K562 (cell line): ENCODE data around the gene CCM2. TPM values are rescaled to one million over a fixed set of nuclear protein-coding genes. Genes with fewer than 3 reads are reported as not detected.

ENCODE experiments used
- BRD4 ChIP-seq: fragments of 200-600 bp; sonication (generic); IDR thresholded peaks from 2 replicates; pipeline ENCODE4 v1.6.1; 2017; ENCODE audit warnings: inconsistent platforms
- CBX8 ChIP-seq: fragments of 200-600 bp; sonication (generic); IDR thresholded peaks from 2 replicates; pipeline ENCODE4 v1.6.1; 2012; ENCODE audit warnings: borderline replicate concordance, mixed run types, low read depth, mild to moderate bottlenecking, moderate library complexity, mixed read lengths, low read length, control low read depth, inconsistent platforms; ENCODE audit not compliant: poor library complexity, severe bottlenecking; ENCODE audit errors: extremely low read depth
- EHMT2 ChIP-seq: fragments of 450-650 bp; IDR thresholded peaks from 2 replicates; pipeline ENCODE4 v1.6.1; 2018; ENCODE audit warnings: antibody characterized with exemption
- FOXM1 ChIP-seq, 2 experiments: fragments of 450-650 bp in 1 of 2; sonication (generic) in 1 of 2; formaldehyde crosslinking in 1 of 2; IDR thresholded peaks; 2 replicates each; pipeline versions ENCODE4 v1.6.1 to v1.9.0; 2017 to 2022; ENCODE audit warnings: low read depth in 2 of 2, mild to moderate bottlenecking in 2 of 2, missing genetic modification reagents in 1 of 2, moderate library complexity in 1 of 2
- HDAC6 ChIP-seq: IDR thresholded peaks from 2 replicates; pipeline ENCODE4 v1.6.1; 2012; ENCODE audit warnings: low read depth, mild to moderate bottlenecking, control low read depth, inconsistent platforms, low read length, moderate library complexity
- KLF16 ChIP-seq: IDR thresholded peaks from 2 replicates; pipeline ENCODE4 v1.6.1; 2016; ENCODE audit warnings: antibody characterized with exemption
- MAZ ChIP-seq, 2 experiments: fragments of 450-650 bp in 1 of 2; sonication (generic) in 1 of 2; formaldehyde crosslinking; IDR thresholded peaks in 1 of 2; conservative IDR thresholded peaks in 1 of 2; 2 replicates each; pipeline versions ENCODE4 v1.4.0 to v1.5.0; 2020; ENCODE audit warnings: mild to moderate bottlenecking in 1 of 2, missing genetic modification reagents in 1 of 2
- PML ChIP-seq: IDR thresholded peaks from 2 replicates; pipeline ENCODE4 v1.6.1; 2012; ENCODE audit warnings: low read length, inconsistent platforms
- POLR3G ChIP-seq: IDR thresholded peaks from 2 replicates; pipeline ENCODE4 v1.6.1; 2011; ENCODE audit not compliant: insufficient read length, insufficient replicate concordance; ENCODE audit errors: extremely low read depth
- SAFB ChIP-seq: fragments of 200-400 bp; formaldehyde crosslinking; IDR thresholded peaks from 2 replicates; pipeline ENCODE4 v1.6.1; 2017; ENCODE audit warnings: low read depth, low read length, borderline replicate concordance
- SMAD4 ChIP-seq: fragments of 250-450 bp; sonication (Bioruptor Pico); conservative IDR thresholded peaks from 2 replicates; pipeline ENCODE4 v1.8.0; 2021; ENCODE audit warnings: inconsistent platforms, mild to moderate bottlenecking, moderate library complexity
- SMC3 ChIP-seq: conservative IDR thresholded peaks from 2 replicates; pipeline ENCODE4 v1.6.1; 2011; ENCODE audit warnings: low read depth, low read length, improper control_type of control experiment; ENCODE audit not compliant: insufficient read depth
- SRSF9 ChIP-seq: fragments of 200-400 bp; formaldehyde crosslinking; IDR thresholded peaks from 2 replicates; pipeline ENCODE4 v1.6.1; 2017; ENCODE audit warnings: low read depth, low read length, borderline replicate concordance
- UBTF ChIP-seq, 2 experiments: IDR thresholded peaks; 2 replicates each; pipeline ENCODE4 v1.6.1; 2012; ENCODE audit warnings: improper control_type of control experiment in 2 of 2, low read depth in 2 of 2, low read length in 2 of 2, borderline replicate concordance in 1 of 2
- USF2 ChIP-seq: sonication (generic); formaldehyde crosslinking; IDR thresholded peaks from 2 replicates; pipeline ENCODE4 v1.5.0; 2020; ENCODE audit warnings: missing genetic modification reagents
- ZNF41 ChIP-seq: fragments of 250-450 bp; sonication (Bioruptor Pico); conservative IDR thresholded peaks from 2 replicates; pipeline ENCODE4 v1.4.0; 2020; ENCODE audit warnings: mild to moderate bottlenecking
- ZNF551 ChIP-seq: fragments of 250-450 bp; sonication (Bioruptor Pico); IDR thresholded peaks from 2 replicates; pipeline ENCODE4 v1.5.0; 2021; ENCODE audit warnings: mild to moderate bottlenecking, moderate library complexity
- polyA plus RNA-seq, 8 experiments: library from polyadenylated mRNA; depleted of rRNA in 4 of 8; stranded (reverse) in 5 of 8; unstranded in 3 of 8; fragments of >200 nt; fragmentation: Nextera tagmentation in 2 of 8; fragmentation: Illumina TruSeq in 1 of 8; extraction: Ambion mirVana in 2 of 8; extraction: Trizol in 1 of 8; gene quantifications; 2 replicates each; pipeline versions ENCODE4 v1.2.1 to v1.2.3, GENCODE V29; 2011 to 2014; ENCODE audit warnings: inconsistent platforms in 1 of 8, missing spikeins in 1 of 8
- total RNA-seq, 7 experiments: library from RNA; depleted of rRNA in 6 of 7; stranded (reverse); fragments of >200 nt in 6 of 7; fragmentation: Illumina TruSeq in 2 of 7; extraction: Trizol in 2 of 7; gene quantifications; 2 replicates each; pipeline versions ENCODE4 v1.2.1 to v1.2.3, GENCODE V29; 2011 to 2021; ENCODE audit warnings: low replicate concordance in 1 of 7
- TF ChIP-seq, protein P1 (sequence below): fragments of 450-650 bp; formaldehyde crosslinking; IDR thresholded peaks from 2 replicates; pipeline ENCODE4 v1.4.0; 2020; ENCODE audit warnings: mild to moderate bottlenecking, moderate library complexity
- TF ChIP-seq, protein P2 (sequence below): fragments of 450-650 bp; IDR thresholded peaks from 2 replicates; pipeline ENCODE4 v1.7.1; 2018; ENCODE audit warnings: mild to moderate bottlenecking, low read depth; ENCODE audit not compliant: partially characterized antibody

Gene CCM2
- total and polyA plus RNA-seq, 9 of the 15 experiments (the other 6 are each of a cell fraction or from before 2014, with no cell fraction given), result 0.41 to 38.6 (median 25.9) TPM

DNA sequence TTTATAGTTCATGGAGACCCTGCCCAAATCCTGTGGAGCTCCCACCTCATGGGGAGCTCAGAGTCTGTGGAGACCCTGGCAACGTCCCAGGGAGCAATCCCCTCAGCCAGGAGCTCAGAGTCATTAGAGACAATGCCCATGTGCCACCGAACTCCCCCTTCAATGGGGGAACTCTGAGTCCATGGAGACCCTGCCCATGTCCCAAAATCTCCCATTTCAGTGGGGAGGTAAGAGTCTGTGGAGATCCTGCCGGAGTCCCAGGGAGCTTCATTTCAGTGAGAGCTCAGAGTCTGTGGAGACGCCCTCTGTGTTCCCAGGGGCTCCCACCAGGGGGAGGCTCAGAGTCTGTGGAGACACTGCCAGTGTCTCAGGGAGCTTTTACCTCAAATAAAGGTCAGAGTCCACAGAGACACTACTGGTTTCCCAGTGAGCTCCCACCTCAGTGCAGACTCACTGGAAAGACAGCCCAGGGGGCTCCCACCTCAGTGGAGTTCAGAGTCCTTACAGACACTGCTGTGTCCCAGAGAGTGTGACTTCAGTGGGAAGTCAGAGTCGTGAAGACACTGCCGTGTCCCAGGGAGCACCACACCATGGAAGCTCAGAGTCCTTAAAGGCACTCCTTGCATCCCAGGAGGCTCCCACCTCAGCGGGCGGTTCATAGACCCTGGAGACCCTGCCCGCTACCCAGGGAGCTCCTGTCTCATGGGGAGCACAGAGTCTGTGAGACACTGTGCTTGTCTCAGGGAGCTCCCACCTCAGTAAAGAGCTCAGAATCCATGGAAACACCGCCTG lies 26.2 kb upstream of the CCM2 start (continued):
- TF ChIP-seq CBX8 (no peak), KLF16 (peak; percentile 49; the same call in 1 of the 2 replicates), ZNF41 (CRISPR knock-in tag) (no peak), HDAC6 (no peak), SMAD4 (peak; percentile 73), ZNF551 (CRISPR knock-in tag) (no peak), MAZ (CRISPR knock-in tag; conservative IDR thresholded peaks at IDR 0.05 in 1 of 2, IDR thresholded peaks at IDR 0.05 in 1 of 2) (peak in 1 of 2 experiments; percentile 69; a peak in 1 of 4 replicates), BRD4 (no peak), POLR3G (no peak), SRSF9 (no peak), EHMT2 (no peak), PML (no peak), SMC3 (peak; percentile 90), SAFB (no peak), USF2 (CRISPR knock-in tag) (no peak), UBTF (IDR thresholded peaks at IDR 0.05; ENCODE audit: borderline replicate concordance in 1 of 2, low read depth in 2 of 2, low read length in 2 of 2) (0 out of 4 replicates have a peak, but pooled peaks of 1 of the 2 experiments have one; percentile 16), FOXM1 (IDR thresholded peaks at IDR 0.05; ENCODE audit: low read depth) (no peak), FOXM1 (CRISPR knock-in tag; IDR thresholded peaks at IDR 0.05; ENCODE audit: low read depth) (no peak)
- TF ChIP-seq, protein P1, sequence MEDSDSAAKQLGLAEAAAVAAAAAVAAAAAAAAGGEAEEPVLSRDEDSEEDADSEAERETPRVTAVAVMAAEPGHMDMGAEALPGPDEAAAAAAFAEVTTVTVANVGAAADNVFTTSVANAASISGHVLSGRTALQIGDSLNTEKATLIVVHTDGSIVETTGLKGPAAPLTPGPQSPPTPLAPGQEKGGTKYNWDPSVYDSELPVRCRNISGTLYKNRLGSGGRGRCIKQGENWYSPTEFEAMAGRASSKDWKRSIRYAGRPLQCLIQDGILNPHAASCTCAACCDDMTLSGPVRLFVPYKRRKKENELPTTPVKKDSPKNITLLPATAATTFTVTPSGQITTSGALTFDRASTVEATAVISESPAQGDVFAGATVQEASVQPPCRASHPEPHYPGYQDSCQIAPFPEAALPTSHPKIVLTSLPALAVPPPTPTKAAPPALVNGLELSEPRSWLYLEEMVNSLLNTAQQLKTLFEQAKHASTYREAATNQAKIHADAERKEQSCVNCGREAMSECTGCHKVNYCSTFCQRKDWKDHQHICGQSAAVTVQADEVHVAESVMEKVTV, result peak; percentile 54; the same call in 1 of the 2 replicates
- TF ChIP-seq, protein P2, sequence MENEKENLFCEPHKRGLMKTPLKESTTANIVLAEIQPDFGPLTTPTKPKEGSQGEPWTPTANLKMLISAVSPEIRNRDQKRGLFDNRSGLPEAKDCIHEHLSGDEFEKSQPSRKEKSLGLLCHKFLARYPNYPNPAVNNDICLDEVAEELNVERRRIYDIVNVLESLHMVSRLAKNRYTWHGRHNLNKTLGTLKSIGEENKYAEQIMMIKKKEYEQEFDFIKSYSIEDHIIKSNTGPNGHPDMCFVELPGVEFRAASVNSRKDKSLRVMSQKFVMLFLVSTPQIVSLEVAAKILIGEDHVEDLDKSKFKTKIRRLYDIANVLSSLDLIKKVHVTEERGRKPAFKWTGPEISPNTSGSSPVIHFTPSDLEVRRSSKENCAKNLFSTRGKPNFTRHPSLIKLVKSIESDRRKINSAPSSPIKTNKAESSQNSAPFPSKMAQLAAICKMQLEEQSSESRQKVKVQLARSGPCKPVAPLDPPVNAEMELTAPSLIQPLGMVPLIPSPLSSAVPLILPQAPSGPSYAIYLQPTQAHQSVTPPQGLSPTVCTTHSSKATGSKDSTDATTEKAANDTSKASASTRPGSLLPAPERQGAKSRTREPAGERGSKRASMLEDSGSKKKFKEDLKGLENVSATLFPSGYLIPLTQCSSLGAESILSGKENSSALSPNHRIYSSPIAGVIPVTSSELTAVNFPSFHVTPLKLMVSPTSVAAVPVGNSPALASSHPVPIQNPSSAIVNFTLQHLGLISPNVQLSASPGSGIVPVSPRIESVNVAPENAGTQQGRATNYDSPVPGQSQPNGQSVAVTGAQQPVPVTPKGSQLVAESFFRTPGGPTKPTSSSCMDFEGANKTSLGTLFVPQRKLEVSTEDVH, result no peak
